OCI-LY7 (cell line): ENCODE data around the gene BTD. TPM values are rescaled to one million over a fixed set of nuclear protein-coding genes. Genes with fewer than 3 reads are reported as not detected.
A peak's percentile ranks its signal among the peaks of the same experiment; 100 is the strongest.

Source experiments
- BruUV-seq: library from RNA; stranded (reverse); fragments of 400-500 nt; replicated peaks from 2 replicates; lab custom pipeline; 2021; lab: Mats Ljungman, UMichigan
- CTCF ChIA-PET: fragments of 300-600 bp; sonication (Branson Sonifier 250); formaldehyde crosslinking; loops from one replicate; lab custom pipeline; 2022; ENCODE audit warnings: antibody characterized with exemption; ENCODE audit not compliant: unreplicated experiment; lab: Charles Lee
- POLR2A ChIA-PET: fragments of 300-600 bp; sonication (Branson Sonifier 250); formaldehyde crosslinking; loops from one replicate; lab custom pipeline; 2022; ENCODE audit warnings: antibody characterized with exemption; lab: Charles Lee
- DNase-seq: peaks from one replicate; pipeline ENCODE4 v3.0.0-alpha.2; 2015; ENCODE audit warnings: low spot score
- H2AFZ ChIP-seq: fragments of 200-600 bp; sonication (generic), shearing (Covaris generic); 2 replicates; pipeline ENCODE4 v1.6.1; 2014; ENCODE audit warnings: mild to moderate bottlenecking, antibody characterized with exemption, low read length, moderate library complexity
- H3K27ac ChIP-seq: fragments of 200-600 bp; sonication (generic); 2 replicates; pipeline ENCODE4 v1.5.1; 2014; ENCODE audit warnings: mixed run types, low read depth, mild to moderate bottlenecking, moderate library complexity, low read length, inconsistent platforms; ENCODE audit not compliant: poor library complexity, severe bottlenecking
- H3K36me3 ChIP-seq: fragments of 200-600 bp; sonication (generic); 2 replicates; pipeline ENCODE4 v1.6.1; 2014; ENCODE audit warnings: mild to moderate bottlenecking, antibody characterized with exemption, low read length, moderate library complexity, mixed read lengths; ENCODE audit not compliant: insufficient read depth
- H3K4me1 ChIP-seq: fragments of 200-600 bp; sonication (generic); 2 replicates; pipeline ENCODE4 v1.5.1; 2014; ENCODE audit warnings: mild to moderate bottlenecking, low read length; ENCODE audit not compliant: insufficient read depth, poor library complexity, severe bottlenecking
- H3K4me2 ChIP-seq: fragments of 200-600 bp; sonication (generic); 2 replicates; pipeline ENCODE4 v1.6.1; 2014; ENCODE audit warnings: mild to moderate bottlenecking, low read length
- H3K4me3 ChIP-seq: fragments of 200-600 bp; sonication (generic); 2 replicates; pipeline ENCODE4 v1.5.1; 2014; ENCODE audit warnings: mild to moderate bottlenecking, low read depth, low read length; ENCODE audit not compliant: poor library complexity, severe bottlenecking
- H3K79me2 ChIP-seq: fragments of 200-600 bp; sonication (generic); 2 replicates; pipeline ENCODE4 v1.6.1; 2016; ENCODE audit warnings: low read depth, mild to moderate bottlenecking, low read length, moderate library complexity, mixed read lengths; ENCODE audit not compliant: insufficient read depth
- H3K9me2 ChIP-seq: fragments of 200-600 bp; sonication (generic); 2 replicates; pipeline ENCODE4 v1.6.1; 2016; ENCODE audit warnings: mild to moderate bottlenecking, low read length, mixed read lengths; ENCODE audit not compliant: insufficient read depth
- H3K9me3 ChIP-seq: fragments of 200-600 bp; sonication (generic); 2 replicates; pipeline ENCODE4 v1.6.1; 2014; ENCODE audit warnings: mild to moderate bottlenecking, mixed run types, low read length, mixed read lengths
- H4K20me1 ChIP-seq: fragments of 200-600 bp; sonication (generic); 2 replicates; pipeline ENCODE4 v1.6.1; 2014; ENCODE audit warnings: mild to moderate bottlenecking, antibody characterized with exemption, low read length, moderate library complexity, mixed read lengths; ENCODE audit not compliant: insufficient read depth
- EZH2phosphoT487 ChIP-seq: fragments of 200-600 bp; sonication (generic); IDR thresholded peaks from 2 replicates; pipeline ENCODE4 v1.6.1; 2018; ENCODE audit warnings: low read depth, borderline replicate concordance, mild to moderate bottlenecking, mixed run types, antibody characterized with exemption, low read length, moderate library complexity, mixed read lengths
- intact Hi-C: fragments of 100-400 bp; cut with micrococcal nuclease; formaldehyde crosslinking; loops from one replicate; pipeline ENCODE4 v1.10.0; 2022; ENCODE audit not compliant: unreplicated experiment
- total RNA-seq, 2 experiments: library from RNA; depleted of rRNA in 1 of 2; stranded (reverse); fragments of >200 nt in 1 of 2; shearing (Covaris generic) in 1 of 2; gene quantifications; 2 replicates each; pipeline ENCODE4 v1.2.3, GENCODE V29; 2014 to 2022
- TF ChIP-seq, protein P1 (sequence below): fragments of 200-600 bp; sonication (generic); conservative IDR thresholded peaks from 2 replicates; pipeline ENCODE4 v1.5.1; 2014; ENCODE audit warnings: mild to moderate bottlenecking, antibody characterized with exemption, low read length, moderate library complexity, mixed read lengths

Gene BTD
- total RNA-seq, 2 experiments from 2014 or later: 4.2 to 6.0 TPM

DNA sequence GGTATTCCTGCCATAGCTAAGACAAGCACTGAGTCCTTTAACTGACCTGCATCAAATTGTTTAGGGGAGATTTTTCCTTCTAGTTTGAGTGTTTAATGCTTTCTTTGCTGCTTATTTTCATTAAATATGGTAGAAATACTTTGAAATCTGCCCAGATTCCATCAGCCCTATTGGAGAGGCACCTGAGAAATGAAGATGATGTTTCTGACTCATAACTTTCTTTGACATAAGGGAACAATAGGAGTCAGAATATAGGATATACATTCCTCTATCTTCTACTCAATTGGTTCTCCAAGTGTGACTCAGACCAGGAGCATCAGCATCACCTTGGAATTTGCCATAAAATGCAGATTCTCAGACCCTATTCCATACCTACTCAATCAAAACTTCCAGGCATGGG, 27.4 kb downstream of the BTD start:
- CTCF ChIA-PET: no interaction called here
- POLR2A ChIA-PET: interaction anchor here (1.0 kb wide), 1 partner anchor 17 kb away, joined by 3 read pairs; no protein-coding TSS in a partner anchor
- Histone ChIP-seq H3K4me1 (peaks cover 10% of the 10 kb centered on the region), H3K9me3 (no peaks in the 10 kb centered on the region), H3K36me3 (no peaks in the 10 kb centered on the region), H2AFZ (no peak overlapping the region), H3K27ac (no peak overlapping the region), H3K9me2 (no peaks in the 10 kb centered on the region), H4K20me1 (no peaks in the 10 kb centered on the region), H3K4me2 (no peak overlapping the region), H3K79me2 (no peaks in the 10 kb centered on the region), H3K4me3 (no peak overlapping the region)
- intact Hi-C loops: no loop called here
- TF ChIP-seq, protein P1, sequence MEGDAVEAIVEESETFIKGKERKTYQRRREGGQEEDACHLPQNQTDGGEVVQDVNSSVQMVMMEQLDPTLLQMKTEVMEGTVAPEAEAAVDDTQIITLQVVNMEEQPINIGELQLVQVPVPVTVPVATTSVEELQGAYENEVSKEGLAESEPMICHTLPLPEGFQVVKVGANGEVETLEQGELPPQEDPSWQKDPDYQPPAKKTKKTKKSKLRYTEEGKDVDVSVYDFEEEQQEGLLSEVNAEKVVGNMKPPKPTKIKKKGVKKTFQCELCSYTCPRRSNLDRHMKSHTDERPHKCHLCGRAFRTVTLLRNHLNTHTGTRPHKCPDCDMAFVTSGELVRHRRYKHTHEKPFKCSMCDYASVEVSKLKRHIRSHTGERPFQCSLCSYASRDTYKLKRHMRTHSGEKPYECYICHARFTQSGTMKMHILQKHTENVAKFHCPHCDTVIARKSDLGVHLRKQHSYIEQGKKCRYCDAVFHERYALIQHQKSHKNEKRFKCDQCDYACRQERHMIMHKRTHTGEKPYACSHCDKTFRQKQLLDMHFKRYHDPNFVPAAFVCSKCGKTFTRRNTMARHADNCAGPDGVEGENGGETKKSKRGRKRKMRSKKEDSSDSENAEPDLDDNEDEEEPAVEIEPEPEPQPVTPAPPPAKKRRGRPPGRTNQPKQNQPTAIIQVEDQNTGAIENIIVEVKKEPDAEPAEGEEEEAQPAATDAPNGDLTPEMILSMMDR: no peak
- TF ChIP-seq EZH2phosphoT487: no peak
- BruUV-seq: no TSS peak
- DNase-seq: no peak

DNA sequence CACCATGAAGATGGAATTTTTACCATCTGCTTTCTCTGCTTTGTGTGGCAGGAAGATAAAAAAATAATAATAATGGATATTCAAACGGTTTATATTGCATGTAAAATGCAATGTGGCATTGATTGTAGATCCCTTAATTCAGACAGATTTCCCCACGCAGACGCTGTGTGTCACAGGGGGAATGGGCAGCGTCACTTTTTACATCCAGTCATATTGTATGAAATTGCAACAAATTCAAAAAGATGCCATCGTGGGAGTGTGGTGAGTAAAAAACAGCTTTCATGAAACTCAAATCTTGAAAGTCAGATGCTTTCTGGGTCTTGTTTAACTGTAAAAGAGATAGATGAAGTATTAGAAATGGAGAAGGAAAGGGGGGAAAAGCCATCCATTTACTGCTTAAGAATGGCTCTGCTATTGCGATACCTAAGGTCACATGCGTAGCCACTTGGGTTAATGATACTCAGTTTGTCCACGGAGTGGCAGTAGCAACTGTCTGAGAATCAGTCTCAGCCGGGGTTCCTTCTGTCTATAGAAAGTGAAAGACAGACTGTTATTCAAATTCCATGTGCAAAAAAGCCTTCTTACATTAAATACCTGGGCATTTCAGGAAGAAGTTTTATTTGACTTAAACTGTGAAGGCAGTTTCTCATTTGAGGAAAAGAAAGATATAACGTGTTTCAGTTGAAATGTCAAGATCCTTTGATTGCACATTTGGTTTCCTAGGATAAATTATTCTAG, 28.5 kb downstream of the BTD start:
- Histone ChIP-seq H3K9me2 (no peaks in the 10 kb centered on the region), H3K27ac (no peak overlapping the region), H3K79me2 (no peaks in the 10 kb centered on the region), H3K9me3 (no peaks in the 10 kb centered on the region), H3K4me3 (peak overlapping the region; percentile 35), H2AFZ (peak overlapping the region; percentile 64; the same call in 1 of the 2 replicates), H3K36me3 (no peaks in the 10 kb centered on the region), H3K4me1 (peaks cover 10% of the 10 kb centered on the region), H3K4me2 (peak overlapping the region; percentile 49), H4K20me1 (no peaks in the 10 kb centered on the region)
- intact Hi-C loops: loop anchor here (1.0 to 10.0 kb wide), 5 partner anchors 182 to 617 kb away; no protein-coding TSS in a partner anchor
- peak; percentile 87 for DNase-seq
- POLR2A ChIA-PET: interaction anchor here (0.8 kb wide), 1 partner anchor 84 kb away, joined by 3 read pairs; no protein-coding TSS in a partner anchor
- TF ChIP-seq EZH2phosphoT487: no peak
- TF ChIP-seq, protein P1: peak; percentile 94
- CTCF ChIA-PET: interaction anchor here (1.1 kb wide), 1 partner anchor 167 kb away, joined by 3 read pairs; the partner anchor contains the start of gene ANKRD28
- BruUV-seq: no TSS peak
